ENCODE measurements around the gene CACNA1S. TPM values are rescaled to one million over a fixed set of nuclear protein-coding genes. Genes with fewer than 3 reads are reported as not detected.
A peak's percentile ranks its signal among the peaks of the same experiment; 100 is the strongest.

Gene CACNA1S
- total and polyA plus RNA-seq, 2 of the 13 experiments (the other 11 are each of a cell fraction or from before 2014, with no cell fraction given), result not detected

- TF ChIP-seq ZNF761 (CRISPR knock-in tag; conservative IDR thresholded peaks at IDR 0.05), result no peak
- TF ChIP-seq ZNF180 (CRISPR knock-in tag; IDR thresholded peaks at IDR 0.05; ENCODE audit: borderline replicate concordance, low read depth), result no peak
- TF ChIP-seq RBAK (CRISPR knock-in tag; IDR thresholded peaks at IDR 0.05), result no peak
- 0 out of 2 replicates have a peak, but pooled peaks have one; percentile 23 for TF ChIP-seq KMT2B (CRISPR knock-in tag; IDR thresholded peaks at IDR 0.05)
- TF ChIP-seq NCOA5 (CRISPR knock-in tag; IDR thresholded peaks at IDR 0.05), result no peak
- TF ChIP-seq, protein P1, sequence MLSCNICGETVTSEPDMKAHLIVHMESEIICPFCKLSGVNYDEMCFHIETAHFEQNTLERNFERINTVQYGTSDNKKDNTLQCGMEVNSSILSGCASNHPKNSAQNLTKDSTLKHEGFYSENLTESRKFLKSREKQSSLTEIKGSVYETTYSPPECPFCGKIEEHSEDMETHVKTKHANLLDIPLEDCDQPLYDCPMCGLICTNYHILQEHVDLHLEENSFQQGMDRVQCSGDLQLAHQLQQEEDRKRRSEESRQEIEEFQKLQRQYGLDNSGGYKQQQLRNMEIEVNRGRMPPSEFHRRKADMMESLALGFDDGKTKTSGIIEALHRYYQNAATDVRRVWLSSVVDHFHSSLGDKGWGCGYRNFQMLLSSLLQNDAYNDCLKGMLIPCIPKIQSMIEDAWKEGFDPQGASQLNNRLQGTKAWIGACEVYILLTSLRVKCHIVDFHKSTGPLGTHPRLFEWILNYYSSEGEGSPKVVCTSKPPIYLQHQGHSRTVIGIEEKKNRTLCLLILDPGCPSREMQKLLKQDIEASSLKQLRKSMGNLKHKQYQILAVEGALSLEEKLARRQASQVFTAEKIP (CRISPR knock-in tag; IDR thresholded peaks at IDR 0.05; ENCODE audit: borderline replicate concordance), result no peak
- TF ChIP-seq RNF2 (conservative IDR thresholded peaks at IDR 0.05; ENCODE audit: low read depth), result 0 out of 2 replicates have a peak, but pooled peaks have one; percentile 39
- no peak for TF ChIP-seq ZFP90 (CRISPR knock-in tag; IDR thresholded peaks at IDR 0.05; ENCODE audit: borderline replicate concordance)
- no peak for TF ChIP-seq MIER3 (CRISPR knock-in tag; IDR thresholded peaks at IDR 0.05; ENCODE audit: borderline replicate concordance)
- no peak for TF ChIP-seq MYPOP (CRISPR knock-in tag; IDR thresholded peaks at IDR 0.05)
- TF ChIP-seq MZF1 (CRISPR knock-in tag; IDR thresholded peaks at IDR 0.05; ENCODE audit: borderline replicate concordance), result no peak
- peak; percentile 86 for TF ChIP-seq STAG1 (CRISPR knock-in tag; IDR thresholded peaks at IDR 0.05)
- no peak for TF ChIP-seq HDAC6 (IDR thresholded peaks at IDR 0.05; ENCODE audit: low read depth, low read length)
- TF ChIP-seq CREM (IDR thresholded peaks at IDR 0.05), result no peak
- no peak for TF ChIP-seq CREM (CRISPR knock-in tag; IDR thresholded peaks at IDR 0.05)
- TF ChIP-seq, protein P2, sequence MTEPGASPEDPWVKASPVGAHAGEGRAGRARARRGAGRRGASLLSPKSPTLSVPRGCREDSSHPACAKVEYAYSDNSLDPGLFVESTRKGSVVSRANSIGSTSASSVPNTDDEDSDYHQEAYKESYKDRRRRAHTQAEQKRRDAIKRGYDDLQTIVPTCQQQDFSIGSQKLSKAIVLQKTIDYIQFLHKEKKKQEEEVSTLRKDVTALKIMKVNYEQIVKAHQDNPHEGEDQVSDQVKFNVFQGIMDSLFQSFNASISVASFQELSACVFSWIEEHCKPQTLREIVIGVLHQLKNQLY (CRISPR knock-in tag; IDR thresholded peaks at IDR 0.05), result no peak
- no peak for TF ChIP-seq ZBTB8A (CRISPR knock-in tag; IDR thresholded peaks at IDR 0.05; ENCODE audit: borderline replicate concordance, low read depth)
- TF ChIP-seq, protein P3, sequence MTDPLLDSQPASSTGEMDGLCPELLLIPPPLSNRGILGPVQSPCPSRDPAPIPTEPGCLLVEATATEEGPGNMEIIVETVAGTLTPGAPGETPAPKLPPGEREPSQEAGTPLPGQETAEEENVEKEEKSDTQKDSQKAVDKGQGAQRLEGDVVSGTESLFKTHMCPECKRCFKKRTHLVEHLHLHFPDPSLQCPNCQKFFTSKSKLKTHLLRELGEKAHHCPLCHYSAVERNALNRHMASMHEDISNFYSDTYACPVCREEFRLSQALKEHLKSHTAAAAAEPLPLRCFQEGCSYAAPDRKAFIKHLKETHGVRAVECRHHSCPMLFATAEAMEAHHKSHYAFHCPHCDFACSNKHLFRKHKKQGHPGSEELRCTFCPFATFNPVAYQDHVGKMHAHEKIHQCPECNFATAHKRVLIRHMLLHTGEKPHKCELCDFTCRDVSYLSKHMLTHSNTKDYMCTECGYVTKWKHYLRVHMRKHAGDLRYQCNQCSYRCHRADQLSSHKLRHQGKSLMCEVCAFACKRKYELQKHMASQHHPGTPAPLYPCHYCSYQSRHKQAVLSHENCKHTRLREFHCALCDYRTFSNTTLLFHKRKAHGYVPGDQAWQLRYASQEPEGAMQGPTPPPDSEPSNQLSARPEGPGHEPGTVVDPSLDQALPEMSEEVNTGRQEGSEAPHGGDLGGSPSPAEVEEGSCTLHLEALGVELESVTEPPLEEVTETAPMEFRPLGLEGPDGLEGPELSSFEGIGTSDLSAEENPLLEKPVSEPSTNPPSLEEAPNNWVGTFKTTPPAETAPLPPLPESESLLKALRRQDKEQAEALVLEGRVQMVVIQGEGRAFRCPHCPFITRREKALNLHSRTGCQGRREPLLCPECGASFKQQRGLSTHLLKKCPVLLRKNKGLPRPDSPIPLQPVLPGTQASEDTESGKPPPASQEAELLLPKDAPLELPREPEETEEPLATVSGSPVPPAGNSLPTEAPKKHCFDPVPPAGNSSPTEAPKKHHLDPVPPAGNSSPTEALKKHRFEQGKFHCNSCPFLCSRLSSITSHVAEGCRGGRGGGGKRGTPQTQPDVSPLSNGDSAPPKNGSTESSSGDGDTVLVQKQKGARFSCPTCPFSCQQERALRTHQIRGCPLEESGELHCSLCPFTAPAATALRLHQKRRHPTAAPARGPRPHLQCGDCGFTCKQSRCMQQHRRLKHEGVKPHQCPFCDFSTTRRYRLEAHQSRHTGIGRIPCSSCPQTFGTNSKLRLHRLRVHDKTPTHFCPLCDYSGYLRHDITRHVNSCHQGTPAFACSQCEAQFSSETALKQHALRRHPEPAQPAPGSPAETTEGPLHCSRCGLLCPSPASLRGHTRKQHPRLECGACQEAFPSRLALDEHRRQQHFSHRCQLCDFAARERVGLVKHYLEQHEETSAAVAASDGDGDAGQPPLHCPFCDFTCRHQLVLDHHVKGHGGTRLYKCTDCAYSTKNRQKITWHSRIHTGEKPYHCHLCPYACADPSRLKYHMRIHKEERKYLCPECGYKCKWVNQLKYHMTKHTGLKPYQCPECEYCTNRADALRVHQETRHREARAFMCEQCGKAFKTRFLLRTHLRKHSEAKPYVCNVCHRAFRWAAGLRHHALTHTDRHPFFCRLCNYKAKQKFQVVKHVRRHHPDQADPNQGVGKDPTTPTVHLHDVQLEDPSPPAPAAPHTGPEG (CRISPR knock-in tag; IDR thresholded peaks at IDR 0.05), result no peak
- TF ChIP-seq GTF2F1 (IDR thresholded peaks at IDR 0.05; ENCODE audit: low read length), result no peak
- TF ChIP-seq POLR2G (IDR thresholded peaks at IDR 0.05; ENCODE audit: low read depth, low read length), result 0 out of 2 replicates have a peak, but pooled peaks have one; percentile 25
- TF ChIP-seq GABPB1 (CRISPR knock-in tag; IDR thresholded peaks at IDR 0.05), result peak; percentile 63; the same call in 1 of the 2 replicates
These were observed 2.3 kb upstream of the CACNA1S start (continued) for GRCh38 chr1:201114245-201115131.
